H1 (cell line): ENCODE results near the gene FUT4. TPM values are rescaled to one million over a fixed set of nuclear protein-coding genes. Genes with fewer than 3 reads are reported as not detected.

Experiments used
- ASH2L ChIP-seq: fragments of 200-600, 300-600 bp; sonication (generic); IDR thresholded peaks from one replicate; pipeline ENCODE4 v1.7.1; 2017; ENCODE audit warnings: low read length
- BACH1 ChIP-seq: IDR thresholded peaks from 2 replicates; pipeline ENCODE4 v1.6.1; 2012; ENCODE audit warnings: low read length, improper control_type of control experiment
- CREB1 ChIP-seq: IDR thresholded peaks from 2 replicates; pipeline ENCODE4 v1.6.1; 2012; ENCODE audit warnings: inconsistent platforms
- EGR1 ChIP-seq: IDR thresholded peaks from 2 replicates; pipeline ENCODE4 v1.6.1; 2011; ENCODE audit warnings: low read depth, low read length, borderline replicate concordance
- GABPA ChIP-seq: IDR thresholded peaks from 2 replicates; pipeline ENCODE4 v1.6.1; 2011; ENCODE audit warnings: mild to moderate bottlenecking, low read length, moderate library complexity, borderline replicate concordance; ENCODE audit not compliant: insufficient read depth
- JUND ChIP-seq: IDR thresholded peaks from 2 replicates; pipeline ENCODE4 v1.6.1; 2011; ENCODE audit warnings: mild to moderate bottlenecking, improper control_type of control experiment, low read length
- KDM1A ChIP-seq: fragments of 200-600, 300-600 bp; sonication (generic); IDR thresholded peaks from 2 replicates; pipeline ENCODE4 v1.7.1; 2016; ENCODE audit warnings: mild to moderate bottlenecking, low read length, borderline replicate concordance
- KDM4A ChIP-seq: IDR thresholded peaks from one replicate; pipeline ENCODE4 v1.7.1; 2012; ENCODE audit warnings: low read depth, mild to moderate bottlenecking, moderate library complexity, low read length, inconsistent platforms; ENCODE audit not compliant: severe bottlenecking
- KDM5A ChIP-seq: fragments of 200-600 bp; IDR thresholded peaks from 2 replicates; pipeline ENCODE4 v1.7.1; 2012; ENCODE audit warnings: mild to moderate bottlenecking, low read length, inconsistent platforms, mixed read lengths
- PHF8 ChIP-seq: fragments of 200-600 bp; sonication (generic); conservative IDR thresholded peaks from 2 replicates; pipeline ENCODE4 v1.7.1; 2012; ENCODE audit warnings: low read depth, mild to moderate bottlenecking, inconsistent platforms, low read length, moderate library complexity
- POLR2AphosphoS5 ChIP-seq: IDR thresholded peaks from 2 replicates; pipeline ENCODE4 v1.6.1; 2011; ENCODE audit warnings: low read depth, low read length
- RBBP5 ChIP-seq: IDR thresholded peaks from 2 replicates; pipeline ENCODE4 v1.7.1; 2012; ENCODE audit warnings: low read depth, mild to moderate bottlenecking, inconsistent platforms, low read length, moderate library complexity, borderline replicate concordance
- SIN3A ChIP-seq, 2 experiments: IDR thresholded peaks in 1 of 2; conservative IDR thresholded peaks in 1 of 2; 2 replicates each; pipeline ENCODE4 v1.6.1; 2011 to 2012; ENCODE audit warnings: low read length in 2 of 2, improper control_type of control experiment in 1 of 2, low read depth in 1 of 2, mild to moderate bottlenecking in 1 of 2
- SP4 ChIP-seq: IDR thresholded peaks from 2 replicates; pipeline ENCODE4 v1.6.1; 2012; ENCODE audit warnings: low read length, inconsistent platforms
- SRF ChIP-seq: IDR thresholded peaks from 2 replicates; pipeline ENCODE4 v1.6.1; 2011; ENCODE audit warnings: mild to moderate bottlenecking, low read depth, low read length, moderate library complexity
- SUZ12 ChIP-seq: fragments of 200-600 bp; sonication (generic); IDR thresholded peaks from 2 replicates; pipeline ENCODE4 v1.6.1; 2012; ENCODE audit warnings: mild to moderate bottlenecking, inconsistent platforms, low read length, moderate library complexity, mixed read lengths
- TAF1 ChIP-seq: IDR thresholded peaks from 2 replicates; pipeline ENCODE4 v1.6.1; 2011; ENCODE audit warnings: mild to moderate bottlenecking, low read depth, low read length
- TBP ChIP-seq: IDR thresholded peaks from 2 replicates; pipeline ENCODE4 v1.6.1; 2011; ENCODE audit warnings: low read depth, low read length, improper control_type of control experiment
- TEAD4 ChIP-seq: IDR thresholded peaks from 2 replicates; pipeline ENCODE4 v1.6.1; 2012; ENCODE audit warnings: low read depth, low read length, inconsistent platforms, mixed read lengths
- YY1 ChIP-seq: IDR thresholded peaks from 2 replicates; pipeline ENCODE4 v1.6.1; 2011; ENCODE audit warnings: low read depth, mild to moderate bottlenecking, low read length
- polyA plus RNA-seq, 7 experiments: library from polyadenylated mRNA; depleted of rRNA in 3 of 7; stranded (reverse) in 5 of 7; unstranded in 2 of 7; fragments of >200 nt in 5 of 7; fragments of 200-250 nt in 2 of 7; gene quantifications; 1 replicate in 5 of 7; 2 replicates in 1 of 7; 4 replicates in 1 of 7; pipeline versions ENCODE4 v1.2.1 to v1.2.3, GENCODE V29; 2011 to 2013; ENCODE audit warnings: missing spikeins in 2 of 7, mixed read lengths in 2 of 7
- total RNA-seq: library from RNA; stranded (reverse); fragmentation: NEBNext Ultra II Directional; extraction: Animal tissue kit (Norgen Biotek cat#: 25700); gene quantifications from 2 replicates; pipeline ENCODE4 v1.2.1, GENCODE V29; 2021
- TF ChIP-seq, protein P1 (sequence below): IDR thresholded peaks from 2 replicates; pipeline ENCODE4 v1.6.1; 2011; ENCODE audit warnings: low read length, improper control_type of control experiment
- TF ChIP-seq, protein P2 (sequence below): IDR thresholded peaks from 2 replicates; pipeline ENCODE4 v1.6.1; 2012; ENCODE audit warnings: inconsistent platforms

Gene FUT4
- total and polyA plus RNA-seq, 2 of the 8 experiments (the other 6 are each of a cell fraction or from before 2014, with no cell fraction given) = 2.6 to 8.0 TPM

DNA sequence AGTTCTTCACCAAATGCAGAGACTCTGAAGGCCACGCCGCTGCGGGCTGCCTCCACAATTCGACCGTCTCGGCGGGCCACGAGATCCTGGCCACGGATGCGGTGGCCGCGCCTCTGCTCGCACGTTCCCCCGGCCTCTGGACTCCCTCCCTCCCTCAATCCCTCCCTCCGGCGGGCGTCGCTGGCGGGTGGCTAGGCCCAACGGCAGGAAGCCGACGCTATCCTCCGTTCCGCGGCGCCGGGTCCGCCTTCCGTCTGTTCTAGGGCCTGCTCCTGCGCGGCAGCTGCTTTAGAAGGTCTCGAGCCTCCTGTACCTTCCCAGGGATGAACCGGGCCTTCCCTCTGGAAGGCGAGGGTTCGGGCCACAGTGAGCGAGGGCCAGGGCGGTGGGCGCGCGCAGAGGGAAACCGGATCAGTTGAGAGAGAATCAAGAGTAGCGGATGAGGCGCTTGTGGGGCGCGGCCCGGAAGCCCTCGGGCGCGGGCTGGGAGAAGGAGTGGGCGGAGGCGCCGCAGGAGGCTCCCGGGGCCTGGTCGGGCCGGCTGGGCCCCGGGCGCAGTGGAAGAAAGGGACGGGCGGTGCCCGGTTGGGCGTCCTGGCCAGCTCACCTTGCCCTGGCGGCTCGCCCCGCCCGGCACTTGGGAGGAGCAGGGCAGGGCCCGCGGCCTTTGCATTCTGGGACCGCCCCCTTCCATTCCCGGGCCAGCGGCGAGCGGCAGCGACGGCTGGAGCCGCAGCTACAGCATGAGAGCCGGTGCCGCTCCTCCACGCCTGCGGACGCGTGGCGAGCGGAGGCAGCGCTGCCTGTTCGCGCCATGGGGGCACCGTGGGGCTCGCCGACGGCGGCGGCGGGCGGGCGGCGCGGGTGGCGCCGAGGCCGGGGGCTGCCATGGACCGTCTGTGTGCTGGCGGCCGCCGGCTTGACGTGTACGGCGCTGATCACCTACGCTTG is at the start of gene FUT4 (continued):
- TF ChIP-seq, protein P1, sequence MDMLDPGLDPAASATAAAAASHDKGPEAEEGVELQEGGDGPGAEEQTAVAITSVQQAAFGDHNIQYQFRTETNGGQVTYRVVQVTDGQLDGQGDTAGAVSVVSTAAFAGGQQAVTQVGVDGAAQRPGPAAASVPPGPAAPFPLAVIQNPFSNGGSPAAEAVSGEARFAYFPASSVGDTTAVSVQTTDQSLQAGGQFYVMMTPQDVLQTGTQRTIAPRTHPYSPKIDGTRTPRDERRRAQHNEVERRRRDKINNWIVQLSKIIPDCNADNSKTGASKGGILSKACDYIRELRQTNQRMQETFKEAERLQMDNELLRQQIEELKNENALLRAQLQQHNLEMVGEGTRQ = no peak
- no peak; the same call in 1 of the 2 replicates for TF ChIP-seq POLR2AphosphoS5
- no peak for TF ChIP-seq YY1
- TF ChIP-seq BACH1 = no peak
- peak in 1 of 2 experiments; percentile 47; a peak in 1 of 4 replicates for TF ChIP-seq SIN3A (conservative IDR thresholded peaks at IDR 0.05 in 1 of 2, IDR thresholded peaks at IDR 0.05 in 1 of 2; ENCODE audit: low read depth in 1 of 2, low read length in 2 of 2)
- 0 out of 2 replicates have a peak, but pooled peaks have one; percentile 9 for TF ChIP-seq TAF1
- peak; percentile 79 for TF ChIP-seq ASH2L
- TF ChIP-seq, protein P2, sequence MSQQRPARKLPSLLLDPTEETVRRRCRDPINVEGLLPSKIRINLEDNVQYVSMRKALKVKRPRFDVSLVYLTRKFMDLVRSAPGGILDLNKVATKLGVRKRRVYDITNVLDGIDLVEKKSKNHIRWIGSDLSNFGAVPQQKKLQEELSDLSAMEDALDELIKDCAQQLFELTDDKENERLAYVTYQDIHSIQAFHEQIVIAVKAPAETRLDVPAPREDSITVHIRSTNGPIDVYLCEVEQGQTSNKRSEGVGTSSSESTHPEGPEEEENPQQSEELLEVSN = peak; percentile 83
- TF ChIP-seq TBP = peak; percentile 34; the same call in 1 of the 2 replicates
- no peak for TF ChIP-seq TEAD4
- TF ChIP-seq KDM4A = peak; percentile 5
- TF ChIP-seq SUZ12 = no peak
- no peak for TF ChIP-seq KDM1A
- no peak for TF ChIP-seq SRF
- TF ChIP-seq EGR1 = peak; percentile 88
- no peak for TF ChIP-seq GABPA
- TF ChIP-seq KDM5A = no peak
- TF ChIP-seq RBBP5 = peak; percentile 81
- TF ChIP-seq SP4 = no peak
- peak; percentile 74 for TF ChIP-seq PHF8
- no peak for TF ChIP-seq JUND
- TF ChIP-seq CREB1 = 0 out of 2 replicates have a peak, but pooled peaks have one; percentile 19
